Measurements from ENCODE around the gene LRIT1.
A peak's percentile ranks its signal among the peaks of the same experiment; 100 is the strongest.

Gene LRIT1

GRCh38 chr10:84269773-84270172, 28.4 kb upstream of the LRIT1 start:
- no peak for TF ChIP-seq CTCF (IDR thresholded peaks at IDR 0.05; ENCODE audit: extremely low read depth, missing control alignments)
- DNase-seq (ENCODE audit: low spot score) = no peak

GRCh38 chr10:84269162-84269561, 27.8 kb upstream of the LRIT1 start:
- no peak for TF ChIP-seq CTCF (IDR thresholded peaks at IDR 0.05; ENCODE audit: extremely low read depth, missing control alignments)
- no peak for DNase-seq (ENCODE audit: low spot score)

GRCh38 chr10:84267503-84268126, 26.3 kb upstream of the LRIT1 start:
- DNase-seq (ENCODE audit: low spot score) = peak; percentile 54
- peak; percentile 13 for TF ChIP-seq CTCF (IDR thresholded peaks at IDR 0.05; ENCODE audit: extremely low read depth, missing control alignments)

- no peak for DNase-seq (ENCODE audit: low spot score)
- TF ChIP-seq CTCF (IDR thresholded peaks at IDR 0.05; ENCODE audit: extremely low read depth, missing control alignments) = no peak
Observed at GRCh38 chr10:84265418-84265817, 24.1 kb upstream of the LRIT1 start.

- DNase-seq (ENCODE audit: low spot score) = peak; percentile 74
- peak; percentile 99 for TF ChIP-seq CTCF (IDR thresholded peaks at IDR 0.05; ENCODE audit: extremely low read depth, missing control alignments)
Observed at GRCh38 chr10:84264611-84265141, 23.3 kb upstream of the LRIT1 start.

- no peak for TF ChIP-seq CTCF (IDR thresholded peaks at IDR 0.05; ENCODE audit: extremely low read depth, missing control alignments)
- no peak for DNase-seq (ENCODE audit: low spot score)
Observed at GRCh38 chr10:84263716-84264115, 22.4 kb upstream of the LRIT1 start.

- no peak for TF ChIP-seq CTCF (IDR thresholded peaks at IDR 0.05; ENCODE audit: extremely low read depth, missing control alignments)
- DNase-seq (ENCODE audit: low spot score) = no peak
Observed at GRCh38 chr10:84262190-84262956, 21.0 kb upstream of the LRIT1 start.
